ENCODE data around the gene CCDC40. TPM values are rescaled to one million over a fixed set of nuclear protein-coding genes. Genes with fewer than 3 reads are reported as not detected.

The CCDC40 gene
- total and polyA plus RNA-seq, 10 of the 15 experiments (the other 5 are each of a cell fraction or from before 2014, with no cell fraction given) = 0.06 to 0.10 TPM; not detected in 8

DNA sequence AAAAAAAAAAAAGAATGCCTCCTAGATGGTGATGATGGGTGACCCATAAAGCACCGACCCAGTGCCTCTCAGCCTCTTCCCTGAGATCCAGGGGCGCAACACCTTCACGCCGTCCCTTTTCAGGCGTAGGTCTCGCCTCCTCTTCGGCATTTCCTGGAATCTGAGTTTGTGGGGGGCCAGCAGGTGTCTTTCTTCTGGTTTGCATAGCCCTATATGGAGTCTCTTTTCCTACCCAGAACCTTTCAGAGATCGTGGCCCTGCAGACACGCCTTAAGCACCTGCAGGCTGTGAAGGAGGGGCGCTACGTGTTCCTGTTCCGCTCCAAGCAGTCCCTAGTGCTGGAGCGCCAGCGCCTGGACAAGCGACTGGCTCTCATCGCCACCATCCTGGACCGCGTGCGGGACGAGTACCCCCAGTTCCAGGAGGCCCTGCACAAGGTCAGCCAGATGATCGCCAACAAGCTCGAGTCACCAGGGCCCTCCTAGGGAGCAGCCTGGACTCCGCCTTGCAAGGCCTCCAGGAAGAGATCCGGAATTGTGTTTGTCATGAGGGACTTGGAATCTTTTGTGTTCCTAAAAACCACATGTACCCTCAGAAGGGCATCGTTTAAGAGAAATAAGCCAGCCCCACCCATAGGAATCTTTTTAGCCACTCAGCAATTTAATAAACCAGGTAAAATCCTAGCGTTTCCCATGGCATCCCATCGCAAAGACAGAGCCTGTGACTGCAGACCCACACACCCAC, 63.0 kb downstream of the CCDC40 start:
- Histone ChIP-seq H3K27ac (ENCODE audit: control insufficient read depth, insufficient read depth) (no peak overlapping the region), H4K20me1 (ENCODE audit: control insufficient read depth, insufficient read depth) (no peaks in the 10 kb centered on the region), H3K9me3 (replicated peaks; ENCODE audit: control insufficient read depth, insufficient read depth, low read length) (no peaks in the 10 kb centered on the region), H3K79me2 (ENCODE audit: control insufficient read depth, insufficient read depth, low read length) (no peaks in the 10 kb centered on the region; the same call in 1 of the 2 replicates), H3K4me2 (ENCODE audit: control insufficient read depth, insufficient read depth) (peak overlapping the region; percentile 75), H3K9ac (ENCODE audit: control insufficient read depth, insufficient read depth, low read length) (no peak overlapping the region), H3K4me1 (ENCODE audit: control insufficient read depth, insufficient read depth, low read length) (peaks cover 16% of the 10 kb centered on the region), H3K27me3 (replicated peaks in 1 of 2; ENCODE audit: control insufficient read depth in 2 of 2, insufficient read depth in 2 of 2, low read length in 1 of 2) (no peaks in the 10 kb centered on the region), H3K36me3 (ENCODE audit: control insufficient read depth in 2 of 2, insufficient read depth in 2 of 2, low read length in 1 of 2) (no peaks in the 10 kb centered on the region), H3K4me3 (0 out of 2 replicates have a peak overlapping the region, but pooled peaks have one; percentile 70), H2AFZ (ENCODE audit: control insufficient read depth, low read depth, low read length) (no peak overlapping the region)
- intact Hi-C loops (cut with micrococcal nuclease; ENCODE audit: unreplicated experiment) = no loop called here
- ChIA-PET CTCF (interaction anchor here (0.7 kb wide), 1 partner anchor 17 kb away, joined by 3 read pairs; no protein-coding TSS in a partner anchor), SMC1A (ENCODE audit: uncharacterized antibody, unreplicated experiment) (no interaction called here), POLR2A (no interaction called here), RAD21 (ENCODE audit: unreplicated experiment) (no interaction called here)
- WGBS (ENCODE audit: insufficient coverage, insufficient replicate concordance, low lambda C conversion rate, missing lambda C conversion rate) = 84% methylated on average over 27 of the region's 27 CpGs
- TF ChIP-seq EZH2 (IDR thresholded peaks at IDR 0.05; ENCODE audit: borderline replicate concordance, control insufficient read depth, low read depth, low read length) = no peak
- no peak for TF ChIP-seq CREM (IDR thresholded peaks at IDR 0.05; ENCODE audit: low read depth)
- no peak for TF ChIP-seq FOXM1 (IDR thresholded peaks at IDR 0.05; ENCODE audit: low read depth, low read length)
- TF ChIP-seq POLR2A (IDR thresholded peaks at IDR 0.05; ENCODE audit: low read depth, low read length) = no peak
- TF ChIP-seq SPI1 (IDR thresholded peaks at IDR 0.05; ENCODE audit: borderline replicate concordance, insufficient read depth, low read depth, low read length) = no peak
- TF ChIP-seq POLR2AphosphoS5 (IDR thresholded peaks at IDR 0.05; ENCODE audit: low read length) = no peak
- no peak for TF ChIP-seq ELK1 (IDR thresholded peaks at IDR 0.05; ENCODE audit: low read depth, low read length)
- TF ChIP-seq MYC (IDR thresholded peaks at IDR 0.05; ENCODE audit: insufficient read depth, insufficient read length, insufficient replicate concordance, low read length, severe bottlenecking) = no peak
- TF ChIP-seq, protein P1, sequence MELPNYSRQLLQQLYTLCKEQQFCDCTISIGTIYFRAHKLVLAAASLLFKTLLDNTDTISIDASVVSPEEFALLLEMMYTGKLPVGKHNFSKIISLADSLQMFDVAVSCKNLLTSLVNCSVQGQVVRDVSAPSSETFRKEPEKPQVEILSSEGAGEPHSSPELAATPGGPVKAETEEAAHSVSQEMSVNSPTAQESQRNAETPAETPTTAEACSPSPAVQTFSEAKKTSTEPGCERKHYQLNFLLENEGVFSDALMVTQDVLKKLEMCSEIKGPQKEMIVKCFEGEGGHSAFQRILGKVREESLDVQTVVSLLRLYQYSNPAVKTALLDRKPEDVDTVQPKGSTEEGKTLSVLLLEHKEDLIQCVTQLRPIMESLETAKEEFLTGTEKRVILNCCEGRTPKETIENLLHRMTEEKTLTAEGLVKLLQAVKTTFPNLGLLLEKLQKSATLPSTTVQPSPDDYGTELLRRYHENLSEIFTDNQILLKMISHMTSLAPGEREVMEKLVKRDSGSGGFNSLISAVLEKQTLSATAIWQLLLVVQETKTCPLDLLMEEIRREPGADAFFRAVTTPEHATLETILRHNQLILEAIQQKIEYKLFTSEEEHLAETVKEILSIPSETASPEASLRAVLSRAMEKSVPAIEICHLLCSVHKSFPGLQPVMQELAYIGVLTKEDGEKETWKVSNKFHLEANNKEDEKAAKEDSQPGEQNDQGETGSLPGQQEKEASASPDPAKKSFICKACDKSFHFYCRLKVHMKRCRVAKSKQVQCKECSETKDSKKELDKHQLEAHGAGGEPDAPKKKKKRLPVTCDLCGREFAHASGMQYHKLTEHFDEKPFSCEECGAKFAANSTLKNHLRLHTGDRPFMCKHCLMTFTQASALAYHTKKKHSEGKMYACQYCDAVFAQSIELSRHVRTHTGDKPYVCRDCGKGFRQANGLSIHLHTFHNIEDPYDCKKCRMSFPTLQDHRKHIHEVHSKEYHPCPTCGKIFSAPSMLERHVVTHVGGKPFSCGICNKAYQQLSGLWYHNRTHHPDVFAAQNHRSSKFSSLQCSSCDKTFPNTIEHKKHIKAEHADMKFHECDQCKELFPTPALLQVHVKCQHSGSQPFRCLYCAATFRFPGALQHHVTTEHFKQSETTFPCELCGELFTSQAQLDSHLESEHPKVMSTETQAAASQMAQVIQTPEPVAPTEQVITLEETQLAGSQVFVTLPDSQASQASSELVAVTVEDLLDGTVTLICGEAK (IDR thresholded peaks at IDR 0.05; ENCODE audit: borderline replicate concordance) = no peak
- TF ChIP-seq, protein P2, sequence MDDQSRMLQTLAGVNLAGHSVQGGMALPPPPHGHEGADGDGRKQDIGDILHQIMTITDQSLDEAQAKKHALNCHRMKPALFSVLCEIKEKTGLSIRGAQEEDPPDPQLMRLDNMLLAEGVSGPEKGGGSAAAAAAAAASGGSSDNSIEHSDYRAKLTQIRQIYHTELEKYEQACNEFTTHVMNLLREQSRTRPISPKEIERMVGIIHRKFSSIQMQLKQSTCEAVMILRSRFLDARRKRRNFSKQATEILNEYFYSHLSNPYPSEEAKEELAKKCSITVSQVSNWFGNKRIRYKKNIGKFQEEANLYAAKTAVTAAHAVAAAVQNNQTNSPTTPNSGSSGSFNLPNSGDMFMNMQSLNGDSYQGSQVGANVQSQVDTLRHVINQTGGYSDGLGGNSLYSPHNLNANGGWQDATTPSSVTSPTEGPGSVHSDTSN (IDR thresholded peaks at IDR 0.05; ENCODE audit: insufficient replicate concordance, low read depth, low read length) = no peak
- FAIRE-seq (no peak), DNase-seq (ENCODE audit: low read depth, low spot score) (no peak), ATAC-seq (no peak)
- in situ Hi-C loops (cut with MboI) = no loop called here
- BruUV-seq (replicated peaks) = no TSS peak
